Measurements from ENCODE around the gene UBAC2.

- TF ChIP-seq CTCF (IDR thresholded peaks at IDR 0.05) (no peak), EP300 (IDR thresholded peaks at IDR 0.05) (no peak), POLR2AphosphoS5 (IDR thresholded peaks at IDR 0.05) (no peak), POLR2A (IDR thresholded peaks at IDR 0.05) (no peak)
Observed at GRCh38 chr13:99352351-99353245, 151.9 kb downstream of the UBAC2 start.

Data from sigmoid colon (tissue), 4 donors.